ENCODE measurements around the gene CABP4.
A peak's percentile ranks its signal among the peaks of the same experiment; 100 is the strongest.
"Not testable (repeated sequence)": the region's sequence is repeated elsewhere in the genome, so short reads cannot be mapped to it uniquely, and the experiment has no call there.

The CABP4 gene

GRCh38 chr11:67482275-67482826 lies 27.2 kb downstream of the CABP4 start:
- DNase-seq (ENCODE audit: low read depth in 2 of 2) = no peak

- DNase-seq (ENCODE audit: low read depth in 2 of 2) = peak; percentile 90 to 93
These were observed 28.0 kb downstream of the CABP4 start, which contains the start of gene AIP for GRCh38 chr11:67482827-67483798. TSS of gene AIP (plus strand) at chr11:67483026. CDS start at chr11:67483159, 133 bp downstream.

DNA sequence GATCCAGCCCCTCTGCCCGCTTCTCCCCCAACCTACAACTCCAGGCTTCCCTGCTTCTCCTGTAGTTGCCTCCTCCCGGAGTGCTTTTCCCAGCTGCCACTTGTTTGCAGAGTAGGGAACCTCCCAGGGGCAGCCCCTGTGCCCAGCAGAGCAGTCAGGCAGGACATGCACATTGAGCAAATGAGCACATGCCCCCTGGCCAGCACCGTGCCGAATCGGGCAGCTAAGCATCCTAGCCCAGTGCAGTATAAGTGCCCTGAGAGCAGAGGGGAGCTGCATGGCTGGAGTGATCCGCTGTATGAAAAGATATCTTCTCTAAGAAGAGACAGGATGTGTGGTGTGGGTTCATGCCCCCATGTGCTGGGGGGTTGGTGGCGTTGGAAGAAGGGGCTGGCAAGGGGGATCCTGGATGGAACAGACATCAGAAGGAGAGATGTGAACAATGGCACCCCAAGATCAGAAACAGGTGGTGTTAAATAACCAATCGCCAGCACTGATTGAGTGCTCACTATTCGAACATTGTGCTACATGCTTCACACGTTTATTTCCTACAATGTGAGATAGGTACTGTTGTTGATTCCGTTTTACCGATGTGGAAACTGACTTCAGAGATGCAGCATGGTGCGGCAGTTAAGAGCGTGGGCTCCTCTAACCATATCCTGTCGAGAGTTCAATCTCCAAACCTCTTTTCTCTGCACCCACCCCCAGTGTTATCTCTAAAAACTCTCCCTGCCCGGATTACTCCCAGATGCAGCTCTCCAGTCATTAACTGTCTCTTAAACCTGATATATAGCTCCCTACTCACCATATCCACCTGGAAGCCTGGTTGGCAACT lies 28.9 kb downstream of the CABP4 start:
- DNase-seq (ENCODE audit: low read depth in 2 of 2) = no peak

DNA sequence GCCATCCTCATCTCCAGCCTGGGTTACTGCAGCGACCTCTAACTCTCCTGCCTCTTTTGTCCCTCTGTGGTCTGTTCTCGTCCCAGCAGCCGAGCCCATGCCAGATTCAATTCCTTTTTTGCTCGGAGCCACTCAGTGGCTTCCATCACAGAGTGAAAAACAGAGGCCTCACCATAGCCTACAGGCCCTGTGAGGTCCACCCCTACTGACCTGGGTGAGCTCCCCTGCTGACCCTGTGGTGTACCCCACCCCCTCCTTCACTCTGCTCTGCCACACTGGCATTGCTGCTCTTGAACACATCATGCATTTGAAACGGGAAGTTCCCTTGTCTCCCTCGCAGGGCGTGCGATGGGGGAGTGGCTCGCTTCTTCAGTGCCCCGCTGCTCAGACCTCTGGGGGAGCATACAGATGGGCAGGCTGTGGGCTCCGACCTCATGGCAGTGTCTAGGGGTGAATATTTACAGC lies 29.7 kb downstream of the CABP4 start:
- DNase-seq (ENCODE audit: low read depth in 2 of 2) = no peak

DNA sequence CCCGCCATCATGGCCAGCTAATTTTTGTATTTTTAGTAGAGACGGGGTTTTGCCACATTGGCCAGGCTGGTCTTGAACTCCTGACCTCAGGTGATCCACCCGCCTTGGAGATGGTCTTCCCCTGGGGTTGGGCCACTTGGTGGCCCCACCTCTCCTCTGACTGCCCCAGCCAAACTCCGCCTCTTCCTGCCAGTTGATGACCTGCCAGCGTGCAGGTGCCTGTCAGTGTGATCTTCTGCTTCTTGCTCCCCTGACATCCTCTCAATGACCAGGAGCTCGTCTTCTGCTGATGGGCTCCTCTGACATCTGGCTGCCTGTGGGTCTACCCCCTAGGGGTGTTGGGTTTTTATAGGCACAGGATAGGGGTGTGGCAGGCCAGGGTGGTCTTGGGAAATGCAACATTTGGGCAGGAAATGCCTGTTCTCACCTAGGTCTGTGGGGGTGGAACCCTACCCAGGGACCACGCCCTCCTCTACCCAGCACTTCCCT lies 30.8 kb downstream of the CABP4 start:
- DNase-seq (ENCODE audit: low read depth in 2 of 2) = not testable (repeated sequence)

DNA sequence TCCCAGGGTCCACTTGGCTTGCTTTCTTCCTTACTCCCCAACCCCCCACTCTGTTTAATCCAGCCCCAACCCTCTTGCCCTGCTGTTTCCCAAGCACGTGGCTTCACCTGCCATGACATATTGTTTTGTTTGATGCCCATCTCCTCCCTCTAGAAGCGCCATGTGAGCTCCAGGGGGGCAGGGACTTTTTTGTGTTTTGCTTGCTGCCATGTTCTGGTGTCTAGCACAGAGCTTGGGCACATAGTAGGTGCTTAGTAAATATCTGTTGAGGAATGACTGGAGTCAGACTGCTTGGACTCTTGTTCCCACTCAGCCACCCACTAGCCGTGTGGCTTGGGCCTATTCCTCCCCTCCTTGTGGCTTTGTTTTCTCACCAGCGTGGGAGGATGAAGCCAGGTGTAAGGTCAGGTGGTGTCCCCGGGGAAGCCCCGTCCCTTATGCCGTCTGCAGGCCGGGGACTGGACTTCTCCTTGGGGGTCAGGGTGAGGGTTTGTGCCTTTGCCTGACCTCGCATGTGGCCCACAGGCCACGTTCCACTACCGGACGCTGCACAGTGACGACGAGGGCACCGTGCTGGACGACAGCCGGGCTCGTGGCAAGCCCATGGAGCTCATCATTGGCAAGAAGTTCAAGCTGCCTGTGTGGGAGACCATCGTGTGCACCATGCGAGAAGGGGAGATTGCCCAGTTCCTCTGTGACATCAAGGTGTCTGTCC lies 31.5 kb downstream of the CABP4 start:
- no peak for DNase-seq (ENCODE audit: low read depth in 2 of 2)

- no peak for DNase-seq (ENCODE audit: low read depth in 2 of 2)
These were observed 34.2 kb downstream of the CABP4 start for GRCh38 chr11:67489203-67489884.

DNA sequence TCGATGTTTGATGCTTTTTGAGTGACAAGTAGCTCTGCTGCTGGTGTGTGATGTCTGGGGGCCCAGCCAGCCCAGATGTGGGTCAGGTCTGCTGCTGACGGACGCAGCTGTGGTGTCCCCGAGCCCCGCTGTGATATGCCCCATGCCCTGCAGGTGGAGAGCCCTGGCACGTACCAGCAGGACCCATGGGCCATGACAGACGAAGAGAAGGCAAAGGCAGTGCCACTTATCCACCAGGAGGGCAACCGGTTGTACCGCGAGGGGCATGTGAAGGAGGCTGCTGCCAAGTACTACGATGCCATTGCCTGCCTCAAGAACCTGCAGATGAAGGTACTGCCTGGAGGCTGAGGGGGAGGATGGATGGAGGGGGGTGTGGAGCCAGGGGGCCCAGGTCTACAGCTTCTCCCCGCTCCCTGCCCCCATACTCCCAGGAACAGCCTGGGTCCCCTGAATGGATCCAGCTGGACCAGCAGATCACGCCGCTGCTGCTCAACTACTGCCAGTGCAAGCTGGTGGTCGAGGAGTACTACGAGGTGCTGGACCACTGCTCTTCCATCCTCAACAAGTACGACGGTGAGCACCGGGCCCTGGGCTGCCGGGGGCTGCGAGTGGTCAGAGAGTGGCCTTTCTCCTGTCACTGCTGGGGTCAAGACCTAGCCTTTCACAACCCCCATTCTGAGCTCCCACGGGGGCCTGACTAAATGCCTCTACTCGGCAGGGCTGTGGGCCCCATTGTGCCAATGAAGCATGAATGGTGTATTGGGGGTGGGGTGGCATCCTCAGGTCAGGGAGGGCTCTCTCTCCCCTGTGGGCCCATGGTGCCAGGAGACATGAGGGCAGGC lies 35.0 kb downstream of the CABP4 start:
- DNase-seq (ENCODE audit: low read depth in 2 of 2) = no peak

- no peak for DNase-seq (ENCODE audit: low read depth in 2 of 2)
These were observed 35.5 kb downstream of the CABP4 start for GRCh38 chr11:67490727-67491065.

GRCh38 chr11:67491276-67492068 lies 36.3 kb downstream of the CABP4 start:
- DNase-seq (ENCODE audit: low read depth in 2 of 2) = no peak

DNA sequence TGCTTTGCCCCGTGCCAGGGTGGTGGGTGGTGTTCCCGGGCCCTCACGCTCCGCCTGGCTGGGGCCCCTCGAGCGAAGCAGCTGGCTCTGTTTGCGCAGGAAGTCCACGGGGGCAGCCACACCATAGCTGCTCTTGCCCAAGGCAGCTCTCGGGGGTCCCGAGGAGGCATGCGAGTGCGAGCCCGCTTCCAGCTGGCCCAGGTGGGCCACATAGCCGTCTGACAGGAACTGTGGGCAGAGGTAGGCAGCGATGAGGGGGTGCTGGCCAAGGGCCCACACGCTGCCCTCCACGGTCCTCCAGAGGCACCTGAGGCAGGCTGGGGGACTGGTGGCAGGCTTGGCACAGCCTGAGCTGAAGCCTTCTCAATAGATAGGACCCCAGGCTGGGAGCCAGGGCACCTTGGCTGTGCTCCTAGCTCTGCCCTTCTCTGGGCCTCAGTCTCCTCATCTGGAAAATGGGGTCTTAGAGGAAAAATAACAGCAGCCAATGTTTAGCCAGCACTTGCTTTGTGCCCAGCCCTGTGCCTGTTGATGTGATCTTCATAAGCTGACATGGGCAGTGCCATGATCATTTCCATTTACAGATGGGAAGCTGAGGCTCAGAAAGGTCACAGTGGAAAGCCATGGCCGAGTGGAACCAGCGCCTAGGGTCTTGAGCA lies 37.0 kb downstream of the CABP4 start:
- no peak for DNase-seq (ENCODE audit: low read depth in 2 of 2)

- DNase-seq (ENCODE audit: low read depth in 2 of 2) = no peak
These were observed 37.8 kb downstream of the CABP4 start for GRCh38 chr11:67492801-67493547.

DNA sequence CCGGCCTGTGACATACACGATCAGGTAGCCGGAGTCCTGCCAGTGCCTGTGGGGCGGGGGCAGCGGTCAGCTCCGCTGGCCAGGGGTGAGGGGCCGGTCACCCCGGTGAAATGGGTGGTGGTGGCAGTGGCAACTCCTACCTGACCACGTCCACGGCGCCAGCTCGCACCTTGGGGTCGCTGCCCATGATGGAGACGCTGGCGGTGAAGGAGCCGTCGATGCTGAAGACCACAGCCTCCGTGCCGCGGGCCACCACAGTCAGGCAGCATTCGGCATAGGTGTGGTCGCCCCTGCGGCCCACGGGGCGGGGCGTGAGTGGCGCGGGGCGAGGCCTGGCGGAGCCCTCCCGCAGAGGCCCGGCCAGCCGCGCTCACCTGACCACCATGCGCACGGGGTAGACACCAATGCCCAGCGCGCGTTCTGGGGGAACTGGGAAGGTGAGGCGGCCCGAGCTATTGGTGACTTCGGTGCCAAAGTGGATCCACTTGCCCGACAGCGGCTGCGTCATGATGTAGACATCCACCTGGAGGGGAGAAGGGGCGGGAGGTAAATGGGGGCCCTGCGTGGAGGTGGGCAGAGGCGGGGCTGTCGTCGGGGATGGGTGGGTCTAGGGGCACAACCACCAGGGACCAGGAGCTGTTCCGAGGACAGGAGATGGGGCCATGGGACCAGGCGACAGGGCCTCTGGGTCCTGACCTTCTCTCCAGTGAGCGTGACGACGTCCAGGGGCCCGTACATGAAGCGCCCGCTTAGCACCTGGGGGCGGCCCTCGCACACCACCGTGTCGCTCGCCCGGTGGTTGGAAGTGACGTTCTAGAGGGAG lies 38.6 kb downstream of the CABP4 start:
- no peak for DNase-seq (ENCODE audit: low read depth in 2 of 2)

GRCh38 chr11:67494371-67495233 lies 39.4 kb downstream of the CABP4 start:
- DNase-seq (ENCODE audit: low read depth in 2 of 2) = no peak

DNA sequence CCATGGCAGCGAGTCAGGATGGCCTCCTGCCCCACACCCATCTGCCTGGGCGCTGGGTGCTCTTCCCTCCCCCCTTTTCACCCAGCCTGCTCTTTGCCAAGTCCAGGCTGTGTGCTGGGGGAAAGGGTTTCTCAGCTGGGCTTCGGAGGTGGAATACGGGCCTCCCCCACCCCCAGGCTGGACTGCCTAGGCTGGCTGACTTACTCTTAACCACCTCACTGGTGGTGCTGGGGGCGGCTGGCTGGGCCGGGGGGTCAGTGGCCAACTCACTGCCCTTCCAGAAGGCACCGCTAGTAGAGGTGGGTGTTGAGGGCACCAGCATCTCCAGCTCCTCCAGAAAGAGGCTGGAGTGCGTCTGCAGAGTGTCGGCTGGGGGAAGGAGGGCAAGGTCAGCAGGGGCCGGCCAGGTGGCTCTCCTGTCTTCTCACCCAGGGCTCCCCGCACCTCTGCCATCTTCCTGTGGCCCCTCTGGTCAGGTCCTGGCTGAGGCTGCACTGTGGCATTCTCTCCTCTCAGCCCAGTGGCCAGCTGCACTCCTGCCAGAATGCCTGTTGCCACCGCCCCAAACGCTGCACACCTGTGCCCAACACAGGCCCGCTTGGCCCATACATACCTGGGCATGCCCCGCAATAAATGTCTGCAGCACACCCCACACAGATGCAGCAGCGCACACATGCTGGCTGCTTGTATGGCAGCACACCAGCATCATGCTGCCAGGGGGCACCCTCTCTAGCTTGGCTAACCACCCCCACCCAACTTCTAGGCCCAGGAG lies 40.3 kb downstream of the CABP4 start:
- no peak for DNase-seq (ENCODE audit: low read depth in 2 of 2)
